NCI-H2081 treated with DMSO at 0.1 percent for 48 hours (cell line): ENCODE results near the gene PCSK6.
"Not testable (repeated sequence)": the region's sequence is repeated elsewhere in the genome, so short reads cannot be mapped to it uniquely, and the experiment has no call there.

Source experiments
- DNase-seq: peaks from one replicate; lab custom pipeline; 2025; lab: John Stamatoyannopoulos, UW

Gene PCSK6

DNA sequence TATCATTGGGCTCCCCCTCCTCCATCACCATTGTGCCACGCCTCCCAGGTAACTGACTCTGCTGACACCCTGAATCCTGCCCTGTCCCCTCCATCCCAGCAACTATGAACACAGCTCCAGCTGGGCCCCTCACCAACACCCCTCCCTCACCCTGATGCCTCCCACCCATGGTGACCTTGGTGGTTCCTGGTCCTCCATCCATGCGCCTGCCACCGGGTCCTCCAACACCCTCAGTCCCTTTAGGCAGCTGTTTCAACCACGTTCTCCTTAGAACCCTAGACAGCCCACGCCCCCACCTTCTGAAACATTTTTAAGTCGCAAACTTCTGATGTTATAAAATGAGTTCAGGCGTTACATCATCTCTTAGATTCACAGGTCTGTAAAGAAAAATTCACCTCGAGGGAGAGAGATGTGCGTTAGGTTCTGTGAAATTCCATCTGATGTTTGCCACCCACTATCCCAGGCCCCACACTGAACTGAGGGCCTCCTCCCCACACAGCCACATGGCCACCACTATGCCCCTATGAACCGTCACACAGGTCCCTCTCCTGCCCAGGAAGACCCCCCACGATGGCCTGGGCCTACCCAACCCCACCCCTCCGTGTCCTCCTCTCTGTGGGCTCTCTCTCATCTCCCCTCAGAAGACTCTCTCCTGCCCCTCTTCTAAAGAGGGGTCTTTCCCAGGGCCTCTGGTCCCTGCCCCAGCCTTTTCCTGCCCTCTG lies 29.8 kb downstream of the PCSK6 start:
- DNase-seq = no peak

DNA sequence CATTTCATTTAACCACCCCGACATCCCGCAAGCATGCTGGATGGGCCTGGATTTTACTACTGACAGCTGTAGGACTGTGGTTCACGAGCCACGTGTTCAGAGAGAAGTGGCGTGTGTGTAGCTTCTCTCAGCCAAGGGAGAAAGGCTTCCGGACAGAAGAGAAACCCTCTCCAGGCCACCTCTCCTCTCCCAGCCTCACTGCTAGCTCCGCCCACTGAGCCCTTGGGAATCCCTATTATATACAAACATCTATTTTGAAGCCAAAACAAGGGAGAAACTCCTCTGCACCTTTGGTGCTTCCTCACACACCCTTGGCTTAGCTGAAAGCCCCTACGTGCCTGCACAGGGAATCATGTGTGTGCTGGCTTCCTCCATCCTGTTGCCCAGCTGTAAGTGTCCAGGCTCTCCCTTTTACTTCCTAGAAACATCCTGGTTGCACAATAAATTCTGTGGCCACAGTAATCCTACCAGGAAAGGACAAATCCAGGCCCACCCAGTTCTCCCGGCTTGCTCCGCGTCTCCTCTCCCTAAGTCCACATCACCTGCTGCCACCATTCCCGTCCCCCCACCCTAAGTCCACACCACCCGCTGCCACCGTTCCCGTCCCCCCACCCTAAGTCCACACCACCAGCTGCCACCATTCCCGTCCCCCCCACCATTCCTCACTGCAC lies 30.5 kb downstream of the PCSK6 start:
- no peak for DNase-seq

DNA sequence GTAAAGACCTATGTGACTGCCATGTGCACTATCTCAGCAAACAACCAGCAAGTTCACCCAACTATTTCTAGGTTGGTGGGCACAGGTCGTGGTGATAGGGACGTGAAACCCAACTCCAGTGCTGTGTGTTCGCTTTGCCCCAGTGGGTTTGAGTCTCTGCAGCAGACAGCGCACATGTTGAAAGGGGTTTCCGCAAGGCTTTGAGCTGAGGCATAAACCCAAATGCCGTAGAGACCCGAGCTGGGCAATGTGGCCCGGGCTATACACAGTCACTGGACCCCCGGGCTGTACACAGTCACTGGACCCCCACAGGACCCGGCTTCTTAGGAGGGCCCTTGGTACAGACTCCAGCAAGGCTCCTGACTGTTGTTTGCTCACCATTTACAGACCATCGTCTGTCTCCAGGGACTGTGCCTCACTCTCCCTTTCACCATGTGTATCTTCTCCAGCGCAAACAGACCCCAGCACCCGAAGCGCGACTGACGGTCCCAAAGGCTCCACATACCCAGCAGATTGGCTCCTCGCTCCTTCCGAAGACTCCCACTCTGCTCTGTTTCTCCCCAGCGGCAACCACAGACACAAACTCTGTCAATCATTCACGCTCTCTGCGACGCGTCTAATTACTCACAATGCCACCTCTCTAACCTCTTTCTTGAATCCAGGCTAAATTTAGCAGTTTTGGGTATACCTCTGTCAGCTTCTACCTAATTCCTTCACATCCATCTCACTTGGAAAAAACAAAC lies 31.2 kb downstream of the PCSK6 start:
- DNase-seq = no peak

GRCh38 chr15:101457696-101458095 lies 31.8 kb downstream of the PCSK6 start:
- DNase-seq = no peak

DNA sequence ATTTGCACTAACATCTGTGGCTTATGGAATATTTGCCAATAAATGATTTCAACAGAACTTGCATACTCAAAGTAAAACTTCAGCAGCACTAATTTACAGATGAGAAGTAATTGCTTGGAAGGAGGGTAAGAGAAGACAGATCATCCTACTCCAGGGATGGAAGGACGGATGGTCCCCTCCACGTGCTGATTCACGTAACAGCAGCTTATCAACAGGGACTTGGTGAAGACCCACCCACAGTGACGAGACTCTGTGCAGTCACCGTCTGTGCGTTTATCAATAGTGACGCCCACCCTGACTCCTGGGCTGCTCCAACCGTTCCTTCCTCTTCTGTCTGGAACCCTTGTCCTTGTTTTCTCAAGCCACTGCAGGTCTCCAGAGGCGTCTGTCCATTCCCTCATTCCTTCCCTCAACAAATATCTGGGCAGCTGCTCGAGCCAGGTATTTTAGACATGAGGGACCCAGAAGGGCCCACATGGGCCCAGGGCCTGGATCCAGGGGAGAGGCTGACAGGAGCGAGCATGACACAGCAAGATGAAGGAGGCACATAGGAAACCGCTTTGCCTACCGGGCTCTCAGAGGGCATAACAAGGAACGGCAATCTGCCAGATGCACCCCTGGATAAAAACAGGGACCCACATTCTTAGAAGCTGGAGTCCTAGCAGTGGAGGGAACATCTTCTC lies 33.3 kb downstream of the PCSK6 start:
- DNase-seq = no peak

DNA sequence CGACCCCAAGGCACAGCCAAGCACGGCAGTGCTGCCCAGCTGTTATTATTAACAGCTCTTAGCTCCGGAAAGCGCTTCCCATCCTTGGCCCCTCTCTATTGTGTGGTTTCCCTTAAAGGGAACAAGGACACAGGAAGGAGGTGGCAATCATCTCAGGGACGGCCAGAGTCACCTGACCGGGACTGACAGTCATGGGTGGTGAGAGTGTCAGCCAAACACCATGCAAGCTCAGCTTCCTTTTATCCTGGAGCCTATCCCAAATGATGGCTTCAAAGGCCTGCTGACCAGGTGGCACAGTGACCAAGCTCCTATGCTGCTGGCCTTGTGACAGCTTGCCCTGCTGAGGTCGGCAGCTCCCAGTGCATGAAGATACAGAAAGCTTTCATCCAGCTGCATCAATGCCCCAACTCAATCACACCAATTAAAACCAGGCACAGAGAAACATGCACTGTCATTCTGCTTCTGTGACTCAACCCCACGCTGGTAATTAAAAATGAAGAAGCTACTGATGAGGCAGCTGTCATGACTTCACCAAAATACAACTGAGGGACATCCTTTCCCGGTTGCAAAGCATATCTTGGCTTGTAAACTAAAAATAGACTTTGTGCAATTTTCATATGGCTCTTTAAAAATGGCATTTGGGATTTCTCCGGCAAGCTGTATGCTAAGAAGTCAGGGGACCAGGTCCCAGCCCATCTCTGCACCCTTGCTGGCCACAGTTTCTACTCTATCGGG lies 34.0 kb downstream of the PCSK6 start:
- no peak for DNase-seq

DNA sequence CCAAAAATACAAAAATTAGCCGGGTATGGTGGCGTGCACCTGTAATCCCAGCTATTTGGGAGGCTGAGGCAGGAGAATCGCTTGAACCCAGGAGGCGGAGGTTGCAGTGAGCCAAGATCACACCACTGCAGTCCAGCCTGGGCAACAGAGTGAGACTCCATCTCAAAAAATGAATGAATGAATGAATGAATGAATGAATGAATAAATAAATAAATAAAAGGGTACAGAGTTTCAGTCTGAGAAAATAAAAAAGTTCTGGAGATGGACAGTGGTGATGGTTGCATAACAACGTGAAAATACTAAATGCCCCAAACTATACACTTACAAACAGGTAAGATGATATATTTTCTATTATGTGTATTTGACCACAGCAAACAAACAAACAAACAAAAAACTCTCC lies 34.7 kb downstream of the PCSK6 start:
- not testable (repeated sequence) for DNase-seq

DNA sequence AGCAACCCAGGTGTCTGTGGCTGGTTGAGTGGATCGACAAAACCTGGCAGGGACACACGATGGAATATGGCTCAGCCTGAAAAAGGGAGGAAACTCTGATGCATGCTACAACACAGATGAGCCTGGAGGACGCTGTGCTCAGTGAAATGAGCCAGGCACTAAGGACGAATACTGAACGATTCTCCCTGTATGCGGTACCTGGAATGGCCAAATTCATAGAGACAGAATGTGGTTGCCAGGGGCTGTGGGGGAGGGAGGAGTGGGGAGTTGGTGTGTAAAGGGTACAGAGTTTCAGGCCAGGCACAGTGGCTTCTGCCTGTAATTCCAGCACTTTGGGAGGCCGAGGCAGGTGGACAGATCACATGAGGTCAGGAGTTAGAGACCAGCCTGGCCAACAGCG lies 35.1 kb downstream of the PCSK6 start:
- DNase-seq = no peak

GRCh38 chr15:101453123-101454120 lies 36.1 kb downstream of the PCSK6 start:
- no peak for DNase-seq

- no peak for DNase-seq
Measured at GRCh38 chr15:101452572-101452971, 36.9 kb downstream of the PCSK6 start.

GRCh38 chr15:101451846-101452245 lies 37.7 kb downstream of the PCSK6 start:
- no peak for DNase-seq

DNA sequence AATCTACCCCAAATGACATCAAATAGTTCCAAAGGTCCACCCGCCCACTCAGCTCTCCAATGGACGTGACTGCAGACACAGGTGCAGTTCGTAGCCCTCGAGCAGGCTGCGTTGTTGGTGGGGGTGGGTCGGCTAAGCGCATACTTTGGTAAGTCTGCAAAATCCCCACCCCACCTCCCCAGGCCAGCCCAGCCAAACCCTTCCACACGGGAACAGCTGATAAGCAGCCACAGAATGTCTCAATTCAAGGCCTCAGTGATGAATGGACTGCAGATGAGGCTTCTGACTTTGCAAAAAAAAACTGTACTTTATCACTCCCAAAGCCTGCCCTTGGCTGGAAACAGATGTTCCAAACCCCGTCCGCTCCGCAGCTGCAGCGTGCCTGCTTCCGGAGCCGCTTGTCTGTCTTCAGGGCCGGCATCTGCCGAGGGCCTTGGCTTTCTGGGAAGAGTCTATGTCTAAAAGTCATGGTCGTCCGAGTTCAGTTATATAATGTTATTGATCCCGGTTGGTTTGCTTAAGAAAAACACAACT lies 38.2 kb downstream of the PCSK6 start:
- no peak for DNase-seq

- no peak for DNase-seq
Measured at GRCh38 chr15:101450403-101451265, 38.9 kb downstream of the PCSK6 start.

GRCh38 chr15:101449471-101450402 lies 39.8 kb downstream of the PCSK6 start:
- DNase-seq = no peak

DNA sequence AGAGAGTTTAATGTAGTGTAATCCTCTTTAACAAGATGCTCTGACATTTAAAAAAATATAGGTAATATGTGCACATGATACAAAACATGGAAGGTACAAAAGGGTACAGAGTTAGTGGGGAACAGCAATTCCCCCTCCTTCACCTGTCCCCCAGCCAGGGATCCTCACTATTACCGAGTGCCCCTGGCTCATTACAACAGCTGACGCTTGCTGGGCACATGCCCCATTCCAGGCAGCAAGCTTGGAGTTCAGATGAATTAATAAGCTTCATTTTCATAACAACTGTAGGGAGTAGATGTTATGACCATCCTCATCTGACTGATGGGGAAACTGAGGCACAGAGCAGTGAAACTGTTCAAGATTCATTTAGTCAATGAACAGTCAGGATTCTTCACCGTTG lies 41.2 kb downstream of the PCSK6 start:
- no peak for DNase-seq

GRCh38 chr15:101447561-101448071 lies 41.9 kb downstream of the PCSK6 start:
- DNase-seq = no peak

- no peak for DNase-seq
Measured at GRCh38 chr15:101447168-101447533, 42.4 kb downstream of the PCSK6 start.
